H1 (cell line): ENCODE data around the gene ANXA4. TPM values are rescaled to one million over a fixed set of nuclear protein-coding genes. Genes with fewer than 3 reads are reported as not detected.

ENCODE experiments used
- CTCF ChIA-PET: fragments of 300-600 bp; sonication (Branson Sonifier 250); formaldehyde crosslinking; loops from one replicate; lab custom pipeline; 2021; ENCODE audit not compliant: partially characterized antibody; lab: Charles Lee
- POLR2A ChIA-PET: fragments of 300-600 bp; sonication (Branson Sonifier 250); formaldehyde crosslinking; loops from one replicate; lab custom pipeline; 2021; ENCODE audit warnings: inconsistent platforms; ENCODE audit not compliant: partially characterized antibody; lab: Charles Lee
- DNase-seq, 2 experiments: peaks; one replicate each; pipeline versions ENCODE4 v3.0.0 to v3.0.0-alpha.2; 2010 to 2022; ENCODE audit warnings: low spot score in 2 of 2, low read depth in 1 of 2, mixed read lengths in 1 of 2
- FAIRE-seq: peaks from 2 replicates; lab custom pipeline; 2011; peaks lifted over from hg19 to GRCh38; lab: Jason Lieb, UNC
- H2AFZ ChIP-seq: 2 replicates; pipeline ENCODE4 v1.8.1; 2012; ENCODE audit warnings: low read length, inconsistent platforms
- H2AK5ac ChIP-seq: 2 replicates; pipeline ENCODE4 v1.6.1; 2013; ENCODE audit warnings: low read depth, low read length
- H2BK120ac ChIP-seq: replicated peaks from 2 replicates; pipeline ENCODE3; 2013; ENCODE audit warnings: low read depth, low read length, inconsistent platforms
- H2BK12ac ChIP-seq: 2 replicates; pipeline ENCODE4 v1.6.1; 2013; ENCODE audit warnings: low read depth, low read length
- H2BK15ac ChIP-seq: 2 replicates; pipeline ENCODE4 v1.6.1; 2013; ENCODE audit warnings: low read length
- H2BK20ac ChIP-seq: 2 replicates; pipeline ENCODE4 v1.6.1; 2013; ENCODE audit warnings: low read length
- H2BK5ac ChIP-seq: 2 replicates; pipeline ENCODE4 v1.6.1; 2013; ENCODE audit warnings: low read depth, low read length
- H3K14ac ChIP-seq: 2 replicates; pipeline ENCODE4 v1.6.1; 2013; ENCODE audit warnings: inconsistent platforms; ENCODE audit not compliant: insufficient read length
- H3K18ac ChIP-seq: 2 replicates; pipeline ENCODE4 v1.6.1; 2013; ENCODE audit warnings: low read length; ENCODE audit errors: extremely low read depth
- H3K23ac ChIP-seq: 2 replicates; pipeline ENCODE4 v1.6.1; 2013; ENCODE audit warnings: inconsistent platforms; ENCODE audit not compliant: insufficient read length
- H3K23me2 ChIP-seq: 2 replicates; pipeline ENCODE4 v1.6.1; 2013; ENCODE audit warnings: low read depth, low read length
- H3K27ac ChIP-seq: 2 replicates; pipeline ENCODE4 v1.6.1; 2011; ENCODE audit warnings: low read depth, low read length, inconsistent platforms
- H3K27me3 ChIP-seq, 4 experiments: replicated peaks in 1 of 4; 1 replicate in 1 of 4; 2 replicates in 3 of 4; pipeline versions ENCODE4 v1.6.1 to v1.8.1; 2011 to 2013; ENCODE audit warnings: low read length in 3 of 4, mild to moderate bottlenecking in 3 of 4, inconsistent platforms in 2 of 4, mixed read lengths in 2 of 4, moderate library complexity in 1 of 4; ENCODE audit not compliant: control insufficient read depth in 3 of 4, insufficient read depth in 3 of 4; ENCODE audit errors: extremely low read depth in 1 of 4
- H3K36me3 ChIP-seq, 4 experiments: 2 replicates each; pipeline versions ENCODE4 v1.6.1 to v1.8.1; 2011 to 2013; ENCODE audit warnings: mild to moderate bottlenecking in 4 of 4, low read length in 3 of 4, moderate library complexity in 2 of 4, control low read depth in 1 of 4, inconsistent platforms in 1 of 4; ENCODE audit not compliant: insufficient read depth in 4 of 4, control insufficient read depth in 2 of 4
- H3K4ac ChIP-seq: replicated peaks from 2 replicates; pipeline ENCODE3; 2013; ENCODE audit warnings: low read length, low read depth, mixed read lengths, inconsistent platforms; ENCODE audit not compliant: insufficient read length
- H3K4me1 ChIP-seq, 4 experiments: replicated peaks in 1 of 4; 1 replicate in 1 of 4; 2 replicates in 3 of 4; pipeline versions ENCODE4 v1.6.1 to v1.8.1; 2011 to 2013; ENCODE audit warnings: low read length in 3 of 4, inconsistent platforms in 2 of 4, mixed read lengths in 1 of 4; ENCODE audit not compliant: insufficient read depth in 4 of 4, control insufficient read depth in 3 of 4
- H3K4me2 ChIP-seq, 2 experiments: 2 replicates each; pipeline versions ENCODE4 v1.6.1 to v1.8.1; 2011 to 2013; ENCODE audit warnings: low read depth in 2 of 2, low read length in 2 of 2, control low read depth in 1 of 2, inconsistent platforms in 1 of 2, mild to moderate bottlenecking in 1 of 2; ENCODE audit not compliant: insufficient read depth in 1 of 2
- H3K4me3 ChIP-seq, 4 experiments: fragments of 200-600, 300-600 bp in 1 of 4; sonication (generic), shearing (Covaris generic), sonication (Bioruptor Twin) in 1 of 4; 2 replicates each; pipeline versions ENCODE4 v1.5.1 to v1.8.1; 2011 to 2016; ENCODE audit warnings: low read length in 4 of 4, low read depth in 3 of 4, control low read depth in 2 of 4, inconsistent platforms in 2 of 4, mild to moderate bottlenecking in 2 of 4, mixed read lengths in 1 of 4, moderate library complexity in 1 of 4; ENCODE audit not compliant: insufficient read depth in 2 of 4; ENCODE audit errors: extremely low read depth in 1 of 4
- H3K56ac ChIP-seq: replicated peaks from 2 replicates; pipeline ENCODE3; 2013; ENCODE audit warnings: low read depth, mild to moderate bottlenecking, mixed read lengths, low read length, inconsistent platforms; ENCODE audit not compliant: insufficient read length
- H3K79me1 ChIP-seq: 2 replicates; pipeline ENCODE4 v1.6.1; 2013; ENCODE audit warnings: low read depth, low read length, control low read depth
- H3K79me2 ChIP-seq, 2 experiments: 2 replicates each; pipeline versions ENCODE4 v1.6.1 to v1.8.1; 2012 to 2013; ENCODE audit warnings: low read length in 2 of 2, mild to moderate bottlenecking in 2 of 2, inconsistent platforms in 1 of 2; ENCODE audit not compliant: insufficient read depth in 2 of 2, control insufficient read depth in 1 of 2
- H3K9ac ChIP-seq, 4 experiments: replicated peaks in 1 of 4; 1 replicate in 1 of 4; 2 replicates in 3 of 4; pipeline versions ENCODE4 v1.6.1 to v1.8.1; 2011 to 2013; ENCODE audit warnings: low read depth in 3 of 4, low read length in 3 of 4, control low read depth in 2 of 4, mild to moderate bottlenecking in 2 of 4, moderate library complexity in 2 of 4, inconsistent platforms in 1 of 4; ENCODE audit errors: extremely low read depth in 1 of 4
- H3K9me3 ChIP-seq, 2 experiments: 2 replicates each; pipeline versions ENCODE4 v1.6.1 to v1.8.1; 2012 to 2013; ENCODE audit warnings: mild to moderate bottlenecking in 2 of 2, moderate library complexity in 2 of 2, control low read depth in 1 of 2, inconsistent platforms in 1 of 2, low read depth in 1 of 2, low read length in 1 of 2, mixed read lengths in 1 of 2; ENCODE audit not compliant: insufficient read depth in 2 of 2
- H4K20me1 ChIP-seq, 2 experiments: replicated peaks in 1 of 2; 2 replicates each; pipeline versions ENCODE3 to v1.8.1; 2011 to 2013; ENCODE audit warnings: inconsistent platforms in 2 of 2, low read length in 2 of 2, mild to moderate bottlenecking in 1 of 2; ENCODE audit not compliant: insufficient read depth in 2 of 2, control insufficient read depth in 1 of 2
- H4K5ac ChIP-seq: 2 replicates; pipeline ENCODE4 v1.6.1; 2013; ENCODE audit warnings: low read length, low read depth, mixed read lengths, inconsistent platforms; ENCODE audit not compliant: insufficient read length
- H4K8ac ChIP-seq: 2 replicates; pipeline ENCODE4 v1.8.0; 2013; ENCODE audit warnings: mild to moderate bottlenecking, moderate library complexity, low read length, inconsistent platforms; ENCODE audit not compliant: insufficient read depth; ENCODE audit errors: extremely low read depth
- H4K91ac ChIP-seq: replicated peaks from 2 replicates; pipeline ENCODE3; 2013; ENCODE audit warnings: low read length, mixed read lengths, inconsistent platforms; ENCODE audit not compliant: insufficient read length
- CTBP2 ChIP-seq: IDR thresholded peaks from 2 replicates; pipeline ENCODE4 v1.7.0; 2011; ENCODE audit warnings: borderline replicate concordance, mild to moderate bottlenecking, moderate library complexity, mixed read lengths, low read length; ENCODE audit not compliant: insufficient read depth, insufficient read length
- HDAC2 ChIP-seq, 2 experiments: fragments of 300-600 bp in 1 of 2; sonication (generic) in 1 of 2; IDR thresholded peaks; 2 replicates each; pipeline ENCODE4 v1.6.1; 2011 to 2012; ENCODE audit warnings: low read depth in 2 of 2, low read length in 2 of 2, mild to moderate bottlenecking in 2 of 2, moderate library complexity in 2 of 2, borderline replicate concordance in 1 of 2, inconsistent platforms in 1 of 2
- JUN ChIP-seq: IDR thresholded peaks from 2 replicates; pipeline ENCODE4 v1.6.1; 2011; ENCODE audit warnings: low read depth, mild to moderate bottlenecking, improper control_type of control experiment, low read length
- KDM4A ChIP-seq: IDR thresholded peaks from one replicate; pipeline ENCODE4 v1.7.1; 2012; ENCODE audit warnings: low read depth, mild to moderate bottlenecking, moderate library complexity, low read length, inconsistent platforms; ENCODE audit not compliant: severe bottlenecking
- MAFK ChIP-seq: IDR thresholded peaks from 2 replicates; pipeline ENCODE4 v1.6.1; 2012; ENCODE audit warnings: low read depth, mild to moderate bottlenecking, improper control_type of control experiment, low read length
- RAD21 ChIP-seq, 2 experiments: IDR thresholded peaks in 1 of 2; conservative IDR thresholded peaks in 1 of 2; 2 replicates each; pipeline ENCODE4 v1.6.1; 2011; ENCODE audit warnings: low read depth in 2 of 2, low read length in 2 of 2, improper control_type of control experiment in 1 of 2, inconsistent platforms in 1 of 2, mild to moderate bottlenecking in 1 of 2, moderate library complexity in 1 of 2
- RXRA ChIP-seq: IDR thresholded peaks from 2 replicates; pipeline ENCODE4 v1.6.1; 2011; ENCODE audit warnings: low read depth, mild to moderate bottlenecking, low read length, moderate library complexity; ENCODE audit not compliant: insufficient read depth
- TAF1 ChIP-seq: IDR thresholded peaks from 2 replicates; pipeline ENCODE4 v1.6.1; 2011; ENCODE audit warnings: mild to moderate bottlenecking, low read depth, low read length
- TBP ChIP-seq: IDR thresholded peaks from 2 replicates; pipeline ENCODE4 v1.6.1; 2011; ENCODE audit warnings: low read depth, low read length, improper control_type of control experiment
- WGBS, 2 experiments: shearing (Covaris generic) in 1 of 2; methylation state at CpG; one replicate each; pipeline versions ENCODE4 v1.1.6 to v1.1.7; 2013 to 2015; ENCODE audit warnings: low lambda C conversion rate in 2 of 2, mixed read lengths in 2 of 2, inconsistent platforms in 1 of 2, low coverage in 1 of 2, missing lambda C conversion rate in 1 of 2; ENCODE audit not compliant: insufficient replicate concordance in 2 of 2, insufficient coverage in 1 of 2, insufficient read length in 1 of 2; ENCODE audit errors: extremely low coverage in 1 of 2, missing lambda C conversion rate in 1 of 2; 5-methylcytosine and 5-hydroxymethylcytosine counted together
- polyA plus RNA-seq, 7 experiments: library from polyadenylated mRNA; depleted of rRNA in 3 of 7; stranded (reverse) in 5 of 7; unstranded in 2 of 7; fragments of >200 nt in 5 of 7; fragments of 200-250 nt in 2 of 7; gene quantifications; 1 replicate in 5 of 7; 2 replicates in 1 of 7; 4 replicates in 1 of 7; pipeline versions ENCODE4 v1.2.1 to v1.2.3, GENCODE V29; 2011 to 2013; ENCODE audit warnings: missing spikeins in 2 of 7, mixed read lengths in 2 of 7
- total RNA-seq: library from RNA; stranded (reverse); fragmentation: NEBNext Ultra II Directional; extraction: Animal tissue kit (Norgen Biotek cat#: 25700); gene quantifications from 2 replicates; pipeline ENCODE4 v1.2.1, GENCODE V29; 2021

Gene ANXA4
- total and polyA plus RNA-seq, 2 of the 8 experiments (the other 6 are each of a cell fraction or from before 2014, with no cell fraction given): 9.4 to 17.6 TPM

DNA sequence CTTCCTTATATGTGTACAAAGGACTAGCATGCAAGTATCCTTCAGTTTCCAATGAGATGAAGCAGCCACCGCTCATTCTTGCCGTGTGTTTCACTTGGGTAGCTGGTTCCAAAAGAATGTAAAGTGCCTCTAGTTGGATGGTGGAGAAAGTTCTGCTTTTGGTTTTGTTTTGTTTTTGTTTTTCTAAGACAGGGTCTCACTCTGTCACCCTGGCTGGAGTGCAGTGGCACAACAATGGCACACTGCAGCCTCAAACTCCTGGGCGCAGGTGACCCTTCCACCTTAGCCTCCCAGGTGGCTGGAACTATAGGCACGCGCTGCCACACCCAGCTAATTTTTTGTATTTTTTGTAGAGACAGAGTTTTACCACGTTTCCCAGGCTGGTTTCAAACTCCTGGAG is 8.3 kb downstream of the ANXA4 start:
- Histone ChIP-seq H2BK12ac (no peak overlapping the region), H2BK15ac (no peak overlapping the region), H3K18ac (no peak overlapping the region), H3K56ac (no peak overlapping the region), H3K23ac (no peak overlapping the region), H4K5ac (no peak overlapping the region), H2BK20ac (no peak overlapping the region), H2AFZ (no peak overlapping the region), H4K8ac (no peak overlapping the region; the same call in 1 of the 2 replicates), H3K14ac (no peak overlapping the region), H3K9ac (no peak overlapping the region), H3K4me2 (no peak overlapping the region), H2BK120ac (no peak overlapping the region)
- CTCF ChIA-PET: interaction anchor here (0.6 to 1.9 kb wide), 5 partner anchors 10 to 274 kb away, joined by 3 to 9 read pairs (median 3); no protein-coding TSS in a partner anchor
- WGBS, 2 experiments: 93% methylated on average over 6 of the region's 6 CpGs; no CpG with 5 or more reads in 1 of the 2 experiments
- TF ChIP-seq KDM4A (no peak), CTBP2 (no peak), MAFK (no peak), TAF1 (no peak), RXRA (no peak), HDAC2 (IDR thresholded peaks at IDR 0.05; ENCODE audit: borderline replicate concordance in 1 of 2, low read depth in 2 of 2, low read length in 2 of 2) (no peak), TBP (no peak), RAD21 (IDR thresholded peaks at IDR 0.05 in 1 of 2, conservative IDR thresholded peaks at IDR 0.05 in 1 of 2; ENCODE audit: low read depth in 2 of 2, low read length in 2 of 2) (no peak), JUN (no peak)
- TF ChIP-seq, all 59 proteins: peak for 0
- H3K4ac ChIP-seq: no peak overlapping the region
- no peaks in the 10 kb centered on the region for H3K23me2 ChIP-seq
- no peaks in the 10 kb centered on the region; the same call in 1 of the 2 replicates for H3K79me1 ChIP-seq
- no peaks in the 10 kb centered on the region for H3K9me3 ChIP-seq
- H3K27ac ChIP-seq: no peak overlapping the region
- no peaks in the 10 kb centered on the region for H3K27me3 ChIP-seq
- no peaks in the 10 kb centered on the region for H3K4me1 ChIP-seq
- FAIRE-seq (no peak), DNase-seq (peak in 1 of 2 experiments; percentile 7)
- no peak overlapping the region for H2BK5ac ChIP-seq
- H3K4me3 ChIP-seq: no peak overlapping the region
- no peak overlapping the region for H2AK5ac ChIP-seq
- H4K91ac ChIP-seq: no peak overlapping the region
- no peaks in the 10 kb centered on the region for H3K79me2 ChIP-seq
- H4K20me1 ChIP-seq: no peaks in the 10 kb centered on the region
- no peaks in the 10 kb centered on the region for H3K36me3 ChIP-seq
- POLR2A ChIA-PET: interaction anchor here (0.6 kb wide), 1 partner anchor 8 kb away, joined by 3 read pairs; the partner anchor contains the start of gene ANXA4
